ENCODE measurements around the gene PTK6. TPM values are rescaled to one million over a fixed set of nuclear protein-coding genes. Genes with fewer than 3 reads are reported as not detected.

The PTK6 gene
- total and polyA plus RNA-seq, 2 of the 13 experiments (the other 11 are each of a cell fraction or from before 2014, with no cell fraction given), result 0.08 TPM; not detected in 1

GRCh38 chr20:63509088-63509564 is 28.1 kb downstream of the PTK6 start:
- ATAC-seq (no peak), FAIRE-seq (no peak), DNase-seq (ENCODE audit: low spot score) (no peak)
- WGBS (ENCODE audit: low lambda C conversion rate), result 42% methylated on average over 9 of the region's 9 CpGs
- in situ Hi-C loops (cut with HindIII; ENCODE audit: extremely low pct_ligation_motif_present, low pct_unique_long_range_greater_than_20kb) (no loop called here), intact Hi-C loops (cut with micrococcal nuclease; ENCODE audit: unreplicated experiment) (no loop called here)
- no peaks in the 10 kb centered on the region for H3K79me2 ChIP-seq (ENCODE audit: insufficient read depth, low read length)
- no peaks in the 10 kb centered on the region for H4K20me1 ChIP-seq (ENCODE audit: insufficient read depth, low read length)
- TF ChIP-seq ZNF329 (CRISPR knock-in tag; IDR thresholded peaks at IDR 0.05; ENCODE audit: low read depth), result no peak
- 0 out of 4 replicates have a peak, but pooled peaks of 1 of the 2 experiments have one; percentile 24 for TF ChIP-seq ATF4 (CRISPR knock-in tag; IDR thresholded peaks at IDR 0.05)
- no peak for TF ChIP-seq ZNF281 (CRISPR knock-in tag; IDR thresholded peaks at IDR 0.05; ENCODE audit: borderline replicate concordance)
- no peak for TF ChIP-seq ZNF317 (CRISPR knock-in tag; IDR thresholded peaks at IDR 0.05)
- TF ChIP-seq TCF12 (IDR thresholded peaks at IDR 0.05), result no peak
- TF ChIP-seq TCF12 (CRISPR knock-in tag; IDR thresholded peaks at IDR 0.05), result no peak
- peak; percentile 54; the same call in 1 of the 2 replicates for TF ChIP-seq ATF7 (IDR thresholded peaks at IDR 0.05)
- TF ChIP-seq ATF7 (CRISPR knock-in tag; IDR thresholded peaks at IDR 0.05), result no peak
- TF ChIP-seq HMGXB3 (CRISPR knock-in tag; IDR thresholded peaks at IDR 0.05; ENCODE audit: borderline replicate concordance), result no peak
- TF ChIP-seq CEBPB (IDR thresholded peaks at IDR 0.05; ENCODE audit: borderline replicate concordance, low read depth, low read length), result peak; percentile 54
- no peak for TF ChIP-seq TOPORS (CRISPR knock-in tag; IDR thresholded peaks at IDR 0.05)
- TF ChIP-seq ZNF616 (CRISPR knock-in tag; IDR thresholded peaks at IDR 0.05; ENCODE audit: low read depth), result no peak
- TF ChIP-seq, protein P1, sequence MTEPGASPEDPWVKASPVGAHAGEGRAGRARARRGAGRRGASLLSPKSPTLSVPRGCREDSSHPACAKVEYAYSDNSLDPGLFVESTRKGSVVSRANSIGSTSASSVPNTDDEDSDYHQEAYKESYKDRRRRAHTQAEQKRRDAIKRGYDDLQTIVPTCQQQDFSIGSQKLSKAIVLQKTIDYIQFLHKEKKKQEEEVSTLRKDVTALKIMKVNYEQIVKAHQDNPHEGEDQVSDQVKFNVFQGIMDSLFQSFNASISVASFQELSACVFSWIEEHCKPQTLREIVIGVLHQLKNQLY (CRISPR knock-in tag; IDR thresholded peaks at IDR 0.05), result no peak
- TF ChIP-seq ZNF557 (CRISPR knock-in tag; IDR thresholded peaks at IDR 0.05), result no peak
- TF ChIP-seq ZIK1 (CRISPR knock-in tag; IDR thresholded peaks at IDR 0.05; ENCODE audit: borderline replicate concordance, low read depth), result no peak
- TF ChIP-seq EED (CRISPR knock-in tag; IDR thresholded peaks at IDR 0.05), result no peak
- TF ChIP-seq ZNF570 (CRISPR knock-in tag; IDR thresholded peaks at IDR 0.05; ENCODE audit: borderline replicate concordance), result no peak
- H3K4me2 ChIP-seq (ENCODE audit: low read depth, low read length), result no peak overlapping the region
- BruUV-seq (replicated peaks), result no TSS peak
- no peaks in the 10 kb centered on the region for H3K36me3 ChIP-seq (replicated peaks in 1 of 2; ENCODE audit: control insufficient read depth in 1 of 2, insufficient read depth in 2 of 2, low read length in 2 of 2)
- H3K9ac ChIP-seq (ENCODE audit: insufficient read depth, low read depth, low read length), result no peak overlapping the region
- CTCF ChIA-PET (ENCODE audit: low intra/inter-chr PET ratio, low total read pairs), result no interaction called here
- H3K9me3 ChIP-seq (ENCODE audit: low read length), result no peaks in the 10 kb centered on the region
- H3K27ac ChIP-seq (ENCODE audit: extremely low read length, insufficient read depth, low read length), result no peak overlapping the region
- H3K27me3 ChIP-seq (ENCODE audit: control insufficient read depth in 1 of 2, insufficient read depth in 2 of 2, low read length in 2 of 2), result peaks cover 8 to 89% of the 10 kb centered on the region in 2 experiments; a peak in 4 of 5 replicates
- POLR2A ChIA-PET, result no interaction called here
- H3K4me3 ChIP-seq (replicated peaks in 1 of 3; ENCODE audit: insufficient read depth in 1 of 3, low read depth in 2 of 3, low read length in 3 of 3), result no peak overlapping the region
- no peaks in the 10 kb centered on the region for H3K4me1 ChIP-seq (ENCODE audit: insufficient read depth, low read length)
- H2AFZ ChIP-seq (ENCODE audit: low read length), result no peak overlapping the region

All from HepG2 (cell line).